Stimulated activated naive CD8-positive, alpha-beta T cell treated with anti-CD3 and anti-CD28 coated beads, Interleukin-15, Interleukin-2, amounts not matched to agents 100 ng/mL and 50 ng/mL, for 24 hours (primary cell): ENCODE results near the gene KCNJ2.

Experiments used
- H3K27ac Mint-ChIP-seq: one replicate; pipeline ENCODE4 v1.8.0; 2021; ENCODE audit warnings: mild to moderate bottlenecking, mixed read lengths
- H3K27me3 Mint-ChIP-seq: one replicate; pipeline ENCODE4 v1.8.0; 2021; ENCODE audit warnings: mixed read lengths
- H3K36me3 Mint-ChIP-seq: one replicate; pipeline ENCODE4 v1.8.0; 2021; ENCODE audit warnings: low read depth, mixed read lengths
- H3K4me1 Mint-ChIP-seq: one replicate; pipeline ENCODE4 v1.8.0; 2021; ENCODE audit warnings: low read depth, mixed read lengths
- H3K4me3 Mint-ChIP-seq: one replicate; pipeline ENCODE4 v1.8.0; 2021; ENCODE audit warnings: mild to moderate bottlenecking, mixed read lengths
- H3K9me3 Mint-ChIP-seq: one replicate; pipeline ENCODE4 v1.8.0; 2021; ENCODE audit warnings: mixed read lengths

KCNJ2 gene

GRCh38 chr17:70172449-70172848 lies 3.1 kb downstream of the KCNJ2 start:
- H3K27me3 Mint-ChIP-seq, result peaks cover 47% of the 10 kb centered on the region
- peaks cover 17% of the 10 kb centered on the region for H3K4me1 Mint-ChIP-seq

GRCh38 chr17:70172923-70173322 lies 3.6 kb downstream of the KCNJ2 start:
- Mint-ChIP-seq H3K27me3 (peaks cover 42% of the 10 kb centered on the region), H3K4me3 (no peak overlapping the region), H3K9me3 (no peaks in the 10 kb centered on the region), H3K4me1 (peaks cover 16% of the 10 kb centered on the region), H3K27ac (no peak overlapping the region), H3K36me3 (no peaks in the 10 kb centered on the region)

More at GRCh38 chr17:70172449-70172848, 3.1 kb downstream of the KCNJ2 start:
- Mint-ChIP-seq H3K36me3 (no peaks in the 10 kb centered on the region), H3K9me3 (no peaks in the 10 kb centered on the region), H3K27ac (no peak overlapping the region), H3K4me3 (no peak overlapping the region)

DNA sequence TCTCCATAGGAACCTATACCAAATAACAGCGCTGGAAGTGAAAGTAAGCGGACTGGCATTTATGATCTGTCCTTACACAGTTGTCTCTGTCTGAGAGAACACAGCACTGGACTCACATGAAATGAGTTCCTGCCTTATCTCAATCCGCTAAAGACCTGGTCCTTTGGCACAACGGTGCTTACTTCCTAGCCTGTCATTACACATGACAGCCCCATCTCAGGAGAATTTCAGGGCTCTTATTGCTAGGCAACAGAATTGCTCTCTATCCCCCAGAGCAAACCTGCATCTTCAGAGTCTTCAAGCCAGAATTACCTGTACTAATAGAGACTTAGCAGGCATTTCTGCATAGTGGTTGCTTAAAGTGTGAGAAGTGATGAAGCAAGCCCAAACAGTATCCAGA lies 4.3 kb downstream of the KCNJ2 start:
- Mint-ChIP-seq H3K4me1 (peaks cover 8% of the 10 kb centered on the region), H3K27ac (no peak overlapping the region), H3K4me3 (no peak overlapping the region), H3K36me3 (no peaks in the 10 kb centered on the region), H3K27me3 (peaks cover 39% of the 10 kb centered on the region), H3K9me3 (no peaks in the 10 kb centered on the region)

GRCh38 chr17:70181376-70181775 lies 12.0 kb downstream of the KCNJ2 start:
- Mint-ChIP-seq H3K4me3 (no peak overlapping the region), H3K36me3 (no peaks in the 10 kb centered on the region), H3K9me3 (no peaks in the 10 kb centered on the region), H3K4me1 (no peaks in the 10 kb centered on the region), H3K27me3 (peaks cover 4% of the 10 kb centered on the region), H3K27ac (no peak overlapping the region)

- Mint-ChIP-seq H3K27ac (no peak overlapping the region), H3K36me3 (no peaks in the 10 kb centered on the region), H3K9me3 (no peaks in the 10 kb centered on the region), H3K4me1 (no peaks in the 10 kb centered on the region), H3K27me3 (peaks cover 4% of the 10 kb centered on the region), H3K4me3 (no peak overlapping the region)
Observed at GRCh38 chr17:70181866-70182265, 12.5 kb downstream of the KCNJ2 start.

- Mint-ChIP-seq H3K4me1 (no peaks in the 10 kb centered on the region), H3K27me3 (peaks cover 2% of the 10 kb centered on the region), H3K27ac (no peak overlapping the region), H3K36me3 (no peaks in the 10 kb centered on the region), H3K9me3 (no peaks in the 10 kb centered on the region), H3K4me3 (no peak overlapping the region)
Observed at GRCh38 chr17:70183508-70183907, 14.2 kb downstream of the KCNJ2 start.

- no peaks in the 10 kb centered on the region for H3K36me3 Mint-ChIP-seq
- no peak overlapping the region for H3K27ac Mint-ChIP-seq
Observed at GRCh38 chr17:70184207-70184606, 14.9 kb downstream of the KCNJ2 start.

DNA sequence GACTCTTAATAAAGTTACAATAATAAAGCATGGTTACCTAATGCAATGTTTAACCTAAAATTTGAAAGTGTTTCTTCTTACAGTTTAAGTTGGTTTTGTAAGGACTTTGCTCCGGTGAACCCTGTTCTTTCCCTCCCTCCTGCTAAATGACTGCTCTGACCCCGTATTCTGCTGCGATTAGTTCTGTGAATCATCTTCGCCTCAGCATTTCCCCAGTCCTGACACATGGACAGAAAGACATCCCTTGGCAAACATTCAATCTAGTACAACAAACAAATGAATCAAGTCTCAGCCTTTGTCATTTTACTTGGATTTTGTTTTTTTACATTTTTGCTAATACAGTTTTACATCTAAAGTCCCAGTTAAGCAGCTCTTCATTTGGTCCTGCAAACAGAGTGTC lies 15.4 kb downstream of the KCNJ2 start:
- Mint-ChIP-seq H3K9me3 (no peaks in the 10 kb centered on the region), H3K4me3 (no peak overlapping the region), H3K36me3 (no peaks in the 10 kb centered on the region), H3K27me3 (peaks cover 6% of the 10 kb centered on the region), H3K27ac (no peak overlapping the region), H3K4me1 (no peaks in the 10 kb centered on the region)

More at GRCh38 chr17:70184207-70184606, 14.9 kb downstream of the KCNJ2 start:
- no peaks in the 10 kb centered on the region for H3K9me3 Mint-ChIP-seq
- no peaks in the 10 kb centered on the region for H3K4me1 Mint-ChIP-seq
- H3K27me3 Mint-ChIP-seq, result peaks cover 6% of the 10 kb centered on the region
- H3K4me3 Mint-ChIP-seq, result no peak overlapping the region

- no peaks in the 10 kb centered on the region for H3K4me1 Mint-ChIP-seq
- H3K9me3 Mint-ChIP-seq, result no peaks in the 10 kb centered on the region
- no peak overlapping the region for H3K27ac Mint-ChIP-seq
- H3K4me3 Mint-ChIP-seq, result no peak overlapping the region
- H3K27me3 Mint-ChIP-seq, result peaks cover 6% of the 10 kb centered on the region
- H3K36me3 Mint-ChIP-seq, result no peaks in the 10 kb centered on the region
Observed at GRCh38 chr17:70185285-70185684, 16.0 kb downstream of the KCNJ2 start.

GRCh38 chr17:70187383-70187782 lies 18.1 kb downstream of the KCNJ2 start:
- no peak overlapping the region for H3K27ac Mint-ChIP-seq
- no peak overlapping the region for H3K4me3 Mint-ChIP-seq
- H3K36me3 Mint-ChIP-seq, result no peaks in the 10 kb centered on the region
- H3K27me3 Mint-ChIP-seq, result peaks cover 6% of the 10 kb centered on the region
- H3K4me1 Mint-ChIP-seq, result no peaks in the 10 kb centered on the region
- H3K9me3 Mint-ChIP-seq, result no peaks in the 10 kb centered on the region

- Mint-ChIP-seq H3K27ac (no peak overlapping the region), H3K27me3 (peaks cover 6% of the 10 kb centered on the region), H3K9me3 (no peaks in the 10 kb centered on the region), H3K36me3 (no peaks in the 10 kb centered on the region), H3K4me1 (no peaks in the 10 kb centered on the region), H3K4me3 (no peak overlapping the region)
Observed at GRCh38 chr17:70190959-70191805, 21.9 kb downstream of the KCNJ2 start.

DNA sequence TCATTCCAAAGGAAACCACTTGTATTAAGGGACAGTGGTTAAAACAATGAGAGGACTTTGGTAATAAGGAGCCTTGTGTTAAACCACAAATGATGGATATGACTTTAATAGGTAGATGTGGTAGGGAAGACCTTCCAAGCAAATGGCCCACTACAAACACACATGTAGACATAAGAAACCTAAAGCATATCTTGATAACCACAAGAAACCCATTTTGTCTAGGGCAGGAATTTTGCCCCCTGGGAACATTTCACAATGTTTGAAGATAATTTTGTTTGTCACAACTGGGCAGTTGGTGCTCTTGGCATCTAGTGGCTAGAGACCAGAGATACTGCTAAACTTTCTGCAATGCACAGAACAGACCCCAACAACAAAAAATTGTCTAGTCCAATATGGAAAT lies 25.8 kb downstream of the KCNJ2 start:
- H3K9me3 Mint-ChIP-seq, result no peaks in the 10 kb centered on the region
- H3K36me3 Mint-ChIP-seq, result no peaks in the 10 kb centered on the region
- no peaks in the 10 kb centered on the region for H3K4me1 Mint-ChIP-seq
- no peaks in the 10 kb centered on the region for H3K27me3 Mint-ChIP-seq
- H3K27ac Mint-ChIP-seq, result no peak overlapping the region
- no peak overlapping the region for H3K4me3 Mint-ChIP-seq

DNA sequence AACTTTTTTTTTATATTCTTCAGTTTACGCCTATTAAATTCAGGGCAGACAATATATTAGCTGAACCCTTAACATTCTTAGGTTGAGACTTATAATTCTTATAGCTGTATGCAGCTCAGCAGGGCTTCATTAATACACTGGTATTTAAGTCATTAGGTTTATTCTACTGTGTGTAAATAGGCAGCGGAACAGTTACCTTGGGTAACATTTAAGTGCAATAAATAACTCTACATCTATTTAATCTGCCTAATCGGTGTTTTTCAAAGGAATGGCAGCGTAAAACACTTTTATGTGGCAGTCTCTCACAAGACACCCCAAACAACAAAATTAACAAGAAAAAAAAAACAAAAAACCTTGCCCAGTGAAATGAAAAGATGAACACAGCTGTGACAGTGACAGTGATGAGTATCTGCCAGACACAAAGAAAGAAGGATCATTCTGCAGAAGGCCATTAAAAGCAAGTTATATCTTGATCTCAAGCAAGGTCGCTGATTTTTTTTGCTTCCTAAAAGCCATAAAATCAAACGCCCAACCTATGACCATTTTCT lies 32.6 kb downstream of the KCNJ2 start:
- no peak overlapping the region for H3K4me3 Mint-ChIP-seq
- no peaks in the 10 kb centered on the region for H3K9me3 Mint-ChIP-seq
- H3K4me1 Mint-ChIP-seq, result no peaks in the 10 kb centered on the region
- H3K27ac Mint-ChIP-seq, result no peak overlapping the region
- no peaks in the 10 kb centered on the region for H3K27me3 Mint-ChIP-seq
- no peaks in the 10 kb centered on the region for H3K36me3 Mint-ChIP-seq

GRCh38 chr17:70202840-70203239 lies 33.5 kb downstream of the KCNJ2 start:
- Mint-ChIP-seq H3K36me3 (no peaks in the 10 kb centered on the region), H3K27me3 (no peaks in the 10 kb centered on the region), H3K27ac (no peak overlapping the region), H3K4me3 (no peak overlapping the region), H3K9me3 (no peaks in the 10 kb centered on the region), H3K4me1 (no peaks in the 10 kb centered on the region)

DNA sequence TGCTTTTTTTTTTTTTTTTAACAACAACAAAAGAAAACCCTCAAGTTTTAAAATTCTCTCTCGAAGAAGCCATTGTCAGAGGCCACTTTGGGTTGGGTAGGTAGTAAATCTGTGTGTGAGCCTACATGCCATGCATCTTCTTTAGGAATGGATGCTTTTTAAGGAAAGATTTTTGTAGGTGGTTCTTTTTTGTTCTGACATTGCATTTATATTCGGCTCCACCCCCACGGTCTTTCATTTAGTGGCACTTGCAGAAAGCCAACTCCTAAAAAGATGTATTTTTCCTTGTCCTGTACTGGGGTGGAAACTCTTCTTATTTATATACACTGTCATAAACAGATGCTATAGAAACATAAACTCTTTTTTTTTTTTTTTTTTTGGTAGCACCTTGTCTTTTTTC lies 35.1 kb downstream of the KCNJ2 start:
- Mint-ChIP-seq H3K36me3 (no peaks in the 10 kb centered on the region), H3K9me3 (no peaks in the 10 kb centered on the region), H3K27ac (no peak overlapping the region), H3K4me3 (no peak overlapping the region), H3K27me3 (no peaks in the 10 kb centered on the region), H3K4me1 (no peaks in the 10 kb centered on the region)

DNA sequence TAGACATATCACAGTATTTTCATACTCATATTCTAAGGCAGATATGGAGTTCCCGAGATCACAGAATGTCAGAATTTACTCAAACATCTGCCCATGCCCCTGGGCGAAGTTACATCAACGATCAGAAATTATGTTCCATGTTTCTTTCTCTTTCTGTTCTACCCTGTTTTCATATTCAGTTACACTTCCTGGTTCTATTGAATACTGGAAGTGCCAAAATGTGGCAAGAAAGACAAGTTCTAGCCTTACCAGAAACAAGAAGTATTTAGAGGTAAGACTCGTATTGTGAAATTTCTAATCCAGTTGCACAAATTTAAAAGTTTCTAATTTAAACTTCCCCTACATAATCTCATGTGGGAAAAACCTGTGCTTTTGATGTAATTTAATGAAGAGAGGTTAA lies 36.1 kb downstream of the KCNJ2 start:
- peaks cover 4% of the 10 kb centered on the region for H3K27me3 Mint-ChIP-seq
- H3K4me1 Mint-ChIP-seq, result no peaks in the 10 kb centered on the region
- no peaks in the 10 kb centered on the region for H3K36me3 Mint-ChIP-seq
- H3K27ac Mint-ChIP-seq, result no peak overlapping the region
- H3K4me3 Mint-ChIP-seq, result no peak overlapping the region
- no peaks in the 10 kb centered on the region for H3K9me3 Mint-ChIP-seq
